Endothelial cell (in vitro differentiated cells): ENCODE measurements around the gene CETN2. TPM values are rescaled to one million over a fixed set of nuclear protein-coding genes. Genes with fewer than 3 reads are reported as not detected.

Experiments used
- DNase-seq: peaks from one replicate; pipeline ENCODE4 v3.0.0; 2021; ENCODE audit warnings: low spot score
- H3K27ac Mint-ChIP-seq: one replicate; pipeline ENCODE4 v1.8.0; 2021; ENCODE audit warnings: mixed read lengths, inconsistent platforms; ENCODE audit not compliant: unreplicated experiment
- H3K27me3 Mint-ChIP-seq: one replicate; pipeline ENCODE4 v1.8.0; 2021; ENCODE audit warnings: mild to moderate bottlenecking, moderate library complexity, mixed read lengths, inconsistent platforms; ENCODE audit not compliant: unreplicated experiment
- H3K36me3 Mint-ChIP-seq: one replicate; pipeline ENCODE4 v1.8.0; 2021; ENCODE audit warnings: mild to moderate bottlenecking, low read depth, mixed read lengths, inconsistent platforms; ENCODE audit not compliant: unreplicated experiment
- H3K4me1 Mint-ChIP-seq: one replicate; pipeline ENCODE4 v1.8.0; 2021; ENCODE audit warnings: mild to moderate bottlenecking, mixed read lengths, inconsistent platforms; ENCODE audit not compliant: unreplicated experiment
- H3K4me3 Mint-ChIP-seq: one replicate; pipeline ENCODE4 v1.8.0; 2021; ENCODE audit warnings: mild to moderate bottlenecking, mixed read lengths, inconsistent platforms; ENCODE audit not compliant: unreplicated experiment
- H3K9me3 Mint-ChIP-seq: one replicate; pipeline ENCODE4 v1.8.0; 2021; ENCODE audit warnings: mixed read lengths, inconsistent platforms; ENCODE audit not compliant: unreplicated experiment
- total RNA-seq: library from RNA; stranded (reverse); fragmentation: NEBNext Ultra II Directional; extraction: Animal tissue kit (Norgen Biotek cat#: 25700); gene quantifications from one replicate; pipeline ENCODE4 v1.2.1, GENCODE V29; 2021; ENCODE audit not compliant: unreplicated experiment
- TF ChIP-seq, protein P1 (sequence below): fragments of 200-600 bp; sonication (generic); IDR thresholded peaks from one replicate; pipeline ENCODE4 v1.5.0; 2021; ENCODE audit warnings: antibody characterized with exemption; ENCODE audit not compliant: unreplicated experiment

Gene CETN2
- total RNA-seq, 1 donor from 2014 or later, result 32.6 TPM

DNA sequence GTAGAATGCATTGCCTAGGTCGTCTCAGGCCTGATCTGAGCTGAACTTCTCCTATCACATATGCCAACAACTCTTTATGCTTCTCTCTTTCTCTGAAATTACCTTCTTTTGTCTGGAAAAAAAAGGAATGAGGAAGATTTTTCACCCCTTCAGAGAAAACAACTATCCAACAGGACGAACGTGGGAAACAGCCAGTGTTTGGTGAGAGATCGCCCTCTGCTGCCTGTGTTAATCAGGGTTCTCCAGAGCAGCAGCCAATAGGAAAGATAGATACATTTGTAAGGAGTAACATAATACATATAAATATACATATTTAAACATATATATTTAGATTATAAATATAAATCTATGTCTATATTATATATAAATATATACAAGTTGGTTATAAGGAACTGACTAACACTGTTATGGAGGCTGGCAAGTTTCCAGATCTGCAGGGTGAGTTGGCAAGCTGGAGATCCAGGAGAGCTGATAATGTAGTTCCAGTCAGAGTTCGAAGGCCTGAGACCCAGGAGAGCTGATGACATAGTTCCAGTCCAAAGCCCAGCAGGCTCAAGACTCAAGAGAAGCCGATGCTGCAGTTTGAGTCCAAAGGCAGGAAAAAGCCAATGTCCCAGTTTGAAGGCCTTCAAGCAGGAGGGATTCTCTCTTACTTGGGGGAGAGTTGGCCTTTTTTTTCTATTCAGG, 13.3 kb downstream of the CETN2 start:
- DNase-seq, result peak; percentile 22
- H3K27ac Mint-ChIP-seq, result no peak overlapping the region
- no peak overlapping the region for H3K4me3 Mint-ChIP-seq
- TF ChIP-seq, protein P1, sequence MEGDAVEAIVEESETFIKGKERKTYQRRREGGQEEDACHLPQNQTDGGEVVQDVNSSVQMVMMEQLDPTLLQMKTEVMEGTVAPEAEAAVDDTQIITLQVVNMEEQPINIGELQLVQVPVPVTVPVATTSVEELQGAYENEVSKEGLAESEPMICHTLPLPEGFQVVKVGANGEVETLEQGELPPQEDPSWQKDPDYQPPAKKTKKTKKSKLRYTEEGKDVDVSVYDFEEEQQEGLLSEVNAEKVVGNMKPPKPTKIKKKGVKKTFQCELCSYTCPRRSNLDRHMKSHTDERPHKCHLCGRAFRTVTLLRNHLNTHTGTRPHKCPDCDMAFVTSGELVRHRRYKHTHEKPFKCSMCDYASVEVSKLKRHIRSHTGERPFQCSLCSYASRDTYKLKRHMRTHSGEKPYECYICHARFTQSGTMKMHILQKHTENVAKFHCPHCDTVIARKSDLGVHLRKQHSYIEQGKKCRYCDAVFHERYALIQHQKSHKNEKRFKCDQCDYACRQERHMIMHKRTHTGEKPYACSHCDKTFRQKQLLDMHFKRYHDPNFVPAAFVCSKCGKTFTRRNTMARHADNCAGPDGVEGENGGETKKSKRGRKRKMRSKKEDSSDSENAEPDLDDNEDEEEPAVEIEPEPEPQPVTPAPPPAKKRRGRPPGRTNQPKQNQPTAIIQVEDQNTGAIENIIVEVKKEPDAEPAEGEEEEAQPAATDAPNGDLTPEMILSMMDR, result no peak
- peaks cover 4% of the 10 kb centered on the region for H3K27me3 Mint-ChIP-seq
- H3K9me3 Mint-ChIP-seq, result no peaks in the 10 kb centered on the region
- H3K4me1 Mint-ChIP-seq, result peaks cover 8% of the 10 kb centered on the region
- no peaks in the 10 kb centered on the region for H3K36me3 Mint-ChIP-seq

DNA sequence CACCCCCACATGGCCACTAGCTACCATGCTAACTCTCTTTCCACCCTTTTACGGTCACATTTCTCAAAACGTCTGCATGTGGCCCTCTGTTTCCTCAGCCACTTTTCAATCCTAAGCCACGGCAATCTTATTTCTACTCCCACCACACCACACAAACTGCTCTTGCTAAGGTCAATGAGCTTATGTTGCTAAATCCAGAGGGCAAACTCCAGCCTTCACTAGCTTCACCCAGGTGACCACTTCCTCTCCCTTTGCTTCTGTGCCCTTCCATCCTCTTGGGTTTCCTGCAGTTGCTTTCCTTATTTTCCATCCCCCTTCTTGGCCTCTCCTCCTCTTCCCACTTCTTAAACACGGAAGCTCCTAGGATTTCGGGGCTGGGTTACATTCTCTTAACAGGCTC, 16.5 kb downstream of the CETN2 start:
- Mint-ChIP-seq H3K27ac (no peak overlapping the region), H3K27me3 (peaks cover 2% of the 10 kb centered on the region), H3K4me1 (peaks cover 8% of the 10 kb centered on the region), H3K36me3 (no peaks in the 10 kb centered on the region), H3K9me3 (no peaks in the 10 kb centered on the region), H3K4me3 (no peak overlapping the region)
- TF ChIP-seq, protein P1, result no peak
- no peak for DNase-seq

DNA sequence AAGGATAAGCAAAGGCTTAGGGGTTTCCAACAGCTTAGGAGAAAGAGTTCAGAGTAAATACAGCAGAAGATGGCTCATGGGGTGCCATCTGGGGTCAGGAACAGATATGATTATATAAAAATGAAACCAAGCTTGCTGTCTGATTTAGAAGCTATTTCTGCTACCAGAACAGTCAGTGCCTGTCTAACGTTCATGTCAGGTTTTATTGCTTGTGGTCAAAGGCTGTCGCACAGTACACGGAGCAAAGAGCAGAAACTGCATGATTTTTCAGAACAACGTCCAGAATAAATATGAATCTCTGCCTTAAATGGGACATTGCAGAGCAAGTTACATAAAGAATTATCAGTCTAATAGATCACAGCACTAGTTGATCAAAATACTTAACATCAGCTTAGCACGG, 17.4 kb downstream of the CETN2 start:
- H3K4me3 Mint-ChIP-seq, result no peak overlapping the region

DNA sequence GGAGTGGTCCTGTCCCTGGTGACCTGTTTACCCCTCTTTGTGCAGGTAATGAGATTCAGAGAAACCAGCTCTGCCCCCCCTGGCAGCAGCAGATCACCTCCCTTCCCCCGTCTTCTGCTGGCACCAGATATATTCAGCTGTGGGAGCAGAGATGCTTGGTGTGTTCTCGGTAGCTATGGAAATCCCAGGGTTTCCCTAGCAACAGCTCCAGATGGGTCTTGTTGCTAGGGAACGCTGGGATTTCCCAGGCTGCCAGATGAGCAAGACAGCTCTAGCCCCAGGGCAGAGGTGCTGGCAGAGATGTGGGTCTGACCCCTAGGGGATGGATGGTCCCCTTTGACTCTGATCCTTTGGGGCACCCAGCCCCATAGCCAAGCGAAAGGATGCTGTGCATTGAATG, 20.2 kb downstream of the CETN2 start:
- TF ChIP-seq, protein P1, result no peak
- no peak for DNase-seq
- Mint-ChIP-seq H3K9me3 (no peaks in the 10 kb centered on the region), H3K4me1 (peaks cover 8% of the 10 kb centered on the region), H3K36me3 (no peaks in the 10 kb centered on the region), H3K4me3 (no peak overlapping the region), H3K27me3 (peaks cover 2% of the 10 kb centered on the region), H3K27ac (no peak overlapping the region)

More for the DNA sequence above, 17.4 kb downstream of the CETN2 start:
- Mint-ChIP-seq H3K27me3 (peaks cover 2% of the 10 kb centered on the region), H3K36me3 (no peaks in the 10 kb centered on the region), H3K4me1 (peaks cover 8% of the 10 kb centered on the region), H3K9me3 (no peaks in the 10 kb centered on the region), H3K27ac (no peak overlapping the region)
- DNase-seq, result no peak
- TF ChIP-seq, protein P1, result no peak

DNA sequence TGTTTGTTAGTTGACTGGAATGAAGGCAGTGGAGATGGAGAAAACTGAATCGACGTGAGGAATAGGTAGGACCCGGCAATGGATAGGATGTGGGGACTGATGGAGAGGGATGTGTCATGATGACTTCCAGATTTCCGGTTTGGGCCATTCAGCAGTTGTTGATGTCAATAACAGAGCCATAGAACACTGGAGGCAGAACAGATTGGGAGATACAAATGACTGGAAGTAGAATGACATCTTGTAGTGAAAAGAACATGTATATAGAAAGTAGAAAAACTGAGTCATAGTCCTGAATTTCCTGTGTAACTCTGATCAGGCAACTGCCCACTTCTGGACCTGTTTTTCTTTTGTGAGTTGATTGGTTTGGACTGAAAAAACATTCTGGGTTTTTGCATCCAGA, 24.5 kb downstream of the CETN2 start:
- no peaks in the 10 kb centered on the region for H3K36me3 Mint-ChIP-seq
- H3K4me3 Mint-ChIP-seq, result no peak overlapping the region
- DNase-seq, result no peak
- H3K9me3 Mint-ChIP-seq, result no peaks in the 10 kb centered on the region
- no peaks in the 10 kb centered on the region for H3K4me1 Mint-ChIP-seq
- no peaks in the 10 kb centered on the region for H3K27me3 Mint-ChIP-seq
- no peak overlapping the region for H3K27ac Mint-ChIP-seq
- TF ChIP-seq, protein P1, result no peak
